Endothelial cell of umbilical vein (primary cell): Measurements from ENCODE around the gene PPP2R5D. TPM values are rescaled to one million over a fixed set of nuclear protein-coding genes. Genes with fewer than 3 reads are reported as not detected.

Source experiments
- BruUV-seq: library from RNA; stranded (reverse); fragments of 400-500 nt; replicated peaks from 2 replicates; lab custom pipeline; 2021; lab: Mats Ljungman, UMichigan
- CTCF ChIA-PET: fragments of 300-600, 350-600 bp; sonication (Branson Sonifier 250); formaldehyde crosslinking; loops from one replicate; lab custom pipeline; 2021; ENCODE audit warnings: antibody characterized with exemption, inconsistent platforms; lab: Charles Lee
- POLR2A ChIA-PET: fragments of 300-600, 350-600 bp; sonication (Branson Sonifier 250); formaldehyde crosslinking; loops from one replicate; lab custom pipeline; 2021; ENCODE audit warnings: antibody characterized with exemption, inconsistent platforms; lab: Charles Lee
- DNase-seq: peaks from one replicate; pipeline ENCODE4 v3.0.0-alpha.2; 2011; ENCODE audit warnings: low read depth, low spot score
- FAIRE-seq: peaks from 2 replicates; lab custom pipeline; 2011; peaks lifted over from hg19 to GRCh38; lab: Jason Lieb, UNC
- H2AFZ ChIP-seq: 2 replicates; pipeline ENCODE4 v1.6.0; 2012; ENCODE audit warnings: low read depth, low read length, control low read depth, inconsistent platforms
- H3K27ac ChIP-seq: 2 replicates; pipeline ENCODE4 v1.5.1; 2011; ENCODE audit warnings: low read depth, mild to moderate bottlenecking, control low read depth, low read length, moderate library complexity; ENCODE audit not compliant: insufficient read depth
- H3K27me3 ChIP-seq, 2 experiments: 2 replicates each; pipeline versions ENCODE4 v1.6.0 to v1.6.1; 2011; ENCODE audit warnings: low read length in 2 of 2, mixed read lengths in 1 of 2; ENCODE audit not compliant: control insufficient read depth in 2 of 2, insufficient read depth in 2 of 2
- H3K36me3 ChIP-seq, 2 experiments: 2 replicates in 1 of 2; 3 replicates in 1 of 2; pipeline ENCODE4 v1.5.1; 2011; ENCODE audit warnings: low read length in 2 of 2, mild to moderate bottlenecking in 1 of 2, moderate library complexity in 1 of 2; ENCODE audit not compliant: control insufficient read depth in 2 of 2, insufficient read depth in 2 of 2; ENCODE audit errors: extremely low read depth in 1 of 2
- H3K4me1 ChIP-seq: 3 replicates; pipeline ENCODE4 v1.5.1; 2011; ENCODE audit warnings: mild to moderate bottlenecking, low read length; ENCODE audit not compliant: control insufficient read depth, insufficient read depth; ENCODE audit errors: extremely low read depth
- H3K4me2 ChIP-seq: 2 replicates; pipeline ENCODE4 v1.6.1; 2011; ENCODE audit warnings: low read length, control low read depth, mixed read lengths; ENCODE audit not compliant: insufficient read depth
- H3K4me3 ChIP-seq, 3 experiments: fragments of 200-600 bp in 1 of 3; sonication (generic), shearing (Covaris generic) in 1 of 3; replicated peaks in 1 of 3; 2 replicates each; pipeline ENCODE4 v1.5.1; 2011 to 2016; ENCODE audit warnings: control low read depth in 3 of 3, low read length in 3 of 3, mild to moderate bottlenecking in 2 of 3, inconsistent platforms in 1 of 3, low read depth in 1 of 3, moderate library complexity in 1 of 3; ENCODE audit not compliant: insufficient read depth in 1 of 3
- H3K79me2 ChIP-seq: 2 replicates; pipeline ENCODE4 v1.6.0; 2012; ENCODE audit warnings: low read length, inconsistent platforms; ENCODE audit not compliant: control insufficient read depth, insufficient read depth
- H3K9ac ChIP-seq: replicated peaks from 2 replicates; pipeline ENCODE3; 2011; ENCODE audit warnings: low read length, control low read depth; ENCODE audit not compliant: insufficient read depth; ENCODE audit errors: extremely low read depth
- H3K9me1 ChIP-seq: replicated peaks from 3 replicates; pipeline ENCODE4 v1.6.0; 2011; ENCODE audit warnings: mild to moderate bottlenecking, low read length; ENCODE audit not compliant: control insufficient read depth, insufficient read depth; ENCODE audit errors: extremely low read depth
- H3K9me3 ChIP-seq: replicated peaks from 2 replicates; pipeline ENCODE4 v1.5.1; 2012; ENCODE audit warnings: low read length, inconsistent platforms; ENCODE audit not compliant: control insufficient read depth, insufficient read depth
- H4K20me1 ChIP-seq: replicated peaks from 2 replicates; pipeline ENCODE3; 2011; ENCODE audit warnings: mild to moderate bottlenecking, low read length; ENCODE audit not compliant: control insufficient read depth, insufficient read depth; ENCODE audit errors: extremely low read depth
- CTCF ChIP-seq, 2 donors: IDR thresholded peaks; 1 replicate in 1 of 2; 2 replicates in 1 of 2; pipeline ENCODE4 v1.5.1; 2011; ENCODE audit warnings: low read length in 2 of 2, mild to moderate bottlenecking in 2 of 2, moderate library complexity in 2 of 2, control low read depth in 1 of 2, inconsistent platforms in 1 of 2, low read depth in 1 of 2; ENCODE audit not compliant: insufficient read depth in 1 of 2; ENCODE audit errors: extremely low read depth in 1 of 2
- EZH2 ChIP-seq: IDR thresholded peaks from 2 replicates; pipeline ENCODE4 v1.6.1; 2012; ENCODE audit warnings: borderline replicate concordance, low read depth, mild to moderate bottlenecking, moderate library complexity, low read length, inconsistent platforms; ENCODE audit not compliant: severe bottlenecking
- FOS ChIP-seq: IDR thresholded peaks from 2 replicates; pipeline ENCODE4 v1.6.1; 2011; ENCODE audit warnings: mild to moderate bottlenecking, low read length, moderate library complexity, borderline replicate concordance; ENCODE audit not compliant: insufficient read depth
- GATA2 ChIP-seq: IDR thresholded peaks from 2 replicates; pipeline ENCODE4 v1.7.0; 2011; ENCODE audit warnings: low read depth, mild to moderate bottlenecking, moderate library complexity, mixed read lengths, low read length; ENCODE audit not compliant: insufficient read length, insufficient read depth
- JUN ChIP-seq: IDR thresholded peaks from 2 replicates; pipeline ENCODE4 v1.6.1; 2011; ENCODE audit warnings: borderline replicate concordance, low read depth; ENCODE audit not compliant: insufficient read length, insufficient read depth
- MAX ChIP-seq: IDR thresholded peaks from 2 replicates; pipeline ENCODE4 v1.6.1; 2011; ENCODE audit not compliant: insufficient read depth, insufficient read length
- MYC ChIP-seq: IDR thresholded peaks from one replicate; pipeline ENCODE4 v1.6.1; 2011; ENCODE audit warnings: mild to moderate bottlenecking, low read depth, low read length
- POLR2A ChIP-seq: IDR thresholded peaks from 2 replicates; pipeline ENCODE4 v1.6.1; 2012; ENCODE audit warnings: low read depth, mild to moderate bottlenecking, control low read depth, low read length
- POLR2AphosphoS5 ChIP-seq: IDR thresholded peaks from 2 replicates; pipeline ENCODE4 v1.6.1; 2012; ENCODE audit warnings: low read depth, mild to moderate bottlenecking, control low read depth, low read length, moderate library complexity; ENCODE audit not compliant: insufficient read depth
- dilution Hi-C: fragments of 300-500 bp; cut with MboI; formaldehyde crosslinking; loops from one replicate; pipeline ENCODE4 v1.15.0; 2019; ENCODE audit warnings: low sequenced_read_pairs; ENCODE audit not compliant: extremely low pct_ligation_motif_present
- intact Hi-C: fragments of 100-400 bp; cut with micrococcal nuclease; formaldehyde crosslinking; loops from one replicate; pipeline ENCODE4 v1.10.0; 2022
- polyA plus RNA-seq, 4 experiments: library from polyadenylated mRNA; depleted of rRNA in 3 of 4; stranded (reverse) in 3 of 4; unstranded in 1 of 4; fragments of >200 nt; gene quantifications; 2 replicates each; pipeline versions ENCODE4 v1.2.1 to v1.2.3, GENCODE V29; 2011 to 2012; ENCODE audit warnings: missing spikeins in 1 of 4
- total RNA-seq: library from RNA; stranded (reverse); gene quantifications from 2 replicates; pipeline ENCODE4 v1.2.3, GENCODE V29; 2021

PPP2R5D gene
- total and polyA plus RNA-seq, 2 donors (not counting 3 experiments of a cell fraction or from before 2014, with no cell fraction given): 45.5 to 60.2 TPM

GRCh38 chr6:42962502-42963178 lies 21.7 kb upstream of the PPP2R5D start:
- POLR2A ChIA-PET: no interaction called here
- no peak for FAIRE-seq

More at GRCh38 chr6:42962502-42963178, 21.7 kb upstream of the PPP2R5D start:
- intact Hi-C loops (loop anchor here (5.0 kb wide), 1 partner anchor 50 kb away; the partner anchor contains the start of genes KLHDC3 and MEA1), dilution Hi-C loops (no loop called here)
- Histone ChIP-seq H3K36me3 (peaks cover 0 to 17% of the 10 kb centered on the region in 2 experiments), H3K4me3 (no peak overlapping the region), H3K27me3 (no peaks in the 10 kb centered on the region), H3K79me2 (no peaks in the 10 kb centered on the region), H3K4me1 (peaks cover 10% of the 10 kb centered on the region), H2AFZ (no peak overlapping the region), H4K20me1 (no peaks in the 10 kb centered on the region), H3K9me3 (no peaks in the 10 kb centered on the region), H3K4me2 (no peak overlapping the region), H3K9me1 (no peaks in the 10 kb centered on the region), H3K9ac (no peak overlapping the region), H3K27ac (no peak overlapping the region)
- BruUV-seq: no TSS peak
- CTCF ChIA-PET: interaction anchor here (1.1 kb wide), 1 partner anchor 21 kb away, joined by 3 read pairs; the partner anchor contains the start of gene PPP2R5D
- no peak for DNase-seq
- TF ChIP-seq MAX: no peak
- no peak for TF ChIP-seq CTCF (IDR thresholded peaks at IDR 0.05; ENCODE audit: extremely low read depth in 1 of 2, insufficient read depth in 1 of 2, low read depth in 1 of 2, low read length in 2 of 2)
- no peak for TF ChIP-seq MYC
- no peak for TF ChIP-seq FOS
- no peak for TF ChIP-seq POLR2AphosphoS5
- no peak for TF ChIP-seq GATA2
- TF ChIP-seq EZH2: no peak
- no peak for TF ChIP-seq POLR2A
- no peak for TF ChIP-seq JUN
